Omental fat pad (tissue), 4 donors: ENCODE results near the gene RNF20. TPM values are rescaled to one million over a fixed set of nuclear protein-coding genes. Genes with fewer than 3 reads are reported as not detected.

Experiments
- ATAC-seq: fragments of 150-250 bp; one replicate; pipeline ENCODE4 v1.9.1; 2016; ENCODE audit warnings: mild to moderate bottlenecking, moderate library complexity; ENCODE audit not compliant: low FRiP score
- DNase-seq: peaks from one replicate; pipeline ENCODE4 v3.0.0-alpha.2; 2019; ENCODE audit warnings: low spot score
- small RNA-seq: library from RNA; depleted of rRNA; stranded (forward); fragments of <200 nt; gene quantifications from one replicate; pipeline ENCODE3, GENCODE V24; 2016
- total RNA-seq, 4 donors: library from RNA; depleted of rRNA; stranded (reverse); fragments of >200 nt; gene quantifications; one replicate each; pipeline ENCODE4 v1.1.0, GENCODE V29; 2016
- TF ChIP-seq, protein P1 (sequence below), 3 donors: fragments of 450-650 bp; IDR thresholded peaks; one replicate each; pipeline ENCODE4 v1.5.1; 2016 to 2017; ENCODE audit warnings: antibody characterized with exemption in 3 of 3, mild to moderate bottlenecking in 3 of 3, moderate library complexity in 2 of 3

RNF20 gene
- total RNA-seq, 4 donors from 2014 or later = 14.2 to 25.4 (median 19.8) TPM

DNA sequence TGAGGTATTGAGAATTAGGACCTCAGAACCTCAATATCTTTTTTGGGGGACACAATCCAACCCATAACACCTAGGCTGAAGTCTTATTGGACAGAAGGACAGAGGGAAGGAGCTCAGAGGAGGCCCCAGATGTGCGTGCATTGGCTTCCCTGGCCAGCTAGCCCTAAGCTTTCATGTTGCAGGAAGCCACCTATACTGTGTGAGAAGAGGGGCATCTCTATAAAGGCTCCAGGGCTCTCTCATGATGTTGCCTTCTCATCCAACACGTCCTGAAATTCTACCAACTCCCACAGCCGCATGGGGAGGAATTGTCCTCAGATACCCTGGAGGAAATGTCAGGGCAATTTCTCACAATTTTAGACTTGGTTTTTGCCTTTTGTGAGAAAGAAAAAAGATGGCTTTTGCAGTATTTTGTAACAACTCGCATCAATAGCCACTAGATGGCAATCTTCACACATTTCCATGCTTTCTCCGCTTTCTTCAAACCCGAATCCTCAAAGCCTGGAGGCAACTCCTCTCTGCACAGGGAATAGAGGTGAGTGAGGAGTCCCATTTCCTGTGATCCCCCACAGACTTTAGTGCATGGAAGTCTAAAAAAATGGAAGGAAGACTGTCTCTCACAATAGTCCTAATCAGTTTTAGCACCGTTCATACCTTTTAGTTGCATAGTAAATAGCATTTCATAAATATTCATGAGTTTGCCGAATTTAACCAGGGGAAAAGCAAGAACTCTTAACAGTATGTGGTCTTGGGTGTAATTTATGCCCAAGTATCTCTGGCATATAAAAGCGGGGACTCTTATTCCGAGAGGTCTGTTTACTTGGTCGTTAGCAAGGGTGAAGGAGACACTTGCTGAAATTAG, 68.5 kb downstream of the RNF20 start:
- TF ChIP-seq, protein P1, sequence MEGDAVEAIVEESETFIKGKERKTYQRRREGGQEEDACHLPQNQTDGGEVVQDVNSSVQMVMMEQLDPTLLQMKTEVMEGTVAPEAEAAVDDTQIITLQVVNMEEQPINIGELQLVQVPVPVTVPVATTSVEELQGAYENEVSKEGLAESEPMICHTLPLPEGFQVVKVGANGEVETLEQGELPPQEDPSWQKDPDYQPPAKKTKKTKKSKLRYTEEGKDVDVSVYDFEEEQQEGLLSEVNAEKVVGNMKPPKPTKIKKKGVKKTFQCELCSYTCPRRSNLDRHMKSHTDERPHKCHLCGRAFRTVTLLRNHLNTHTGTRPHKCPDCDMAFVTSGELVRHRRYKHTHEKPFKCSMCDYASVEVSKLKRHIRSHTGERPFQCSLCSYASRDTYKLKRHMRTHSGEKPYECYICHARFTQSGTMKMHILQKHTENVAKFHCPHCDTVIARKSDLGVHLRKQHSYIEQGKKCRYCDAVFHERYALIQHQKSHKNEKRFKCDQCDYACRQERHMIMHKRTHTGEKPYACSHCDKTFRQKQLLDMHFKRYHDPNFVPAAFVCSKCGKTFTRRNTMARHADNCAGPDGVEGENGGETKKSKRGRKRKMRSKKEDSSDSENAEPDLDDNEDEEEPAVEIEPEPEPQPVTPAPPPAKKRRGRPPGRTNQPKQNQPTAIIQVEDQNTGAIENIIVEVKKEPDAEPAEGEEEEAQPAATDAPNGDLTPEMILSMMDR (IDR thresholded peaks at IDR 0.05) = peak in 1 of 3 donors; percentile 24
- DNase-seq (no peak), ATAC-seq (no peak)

DNA sequence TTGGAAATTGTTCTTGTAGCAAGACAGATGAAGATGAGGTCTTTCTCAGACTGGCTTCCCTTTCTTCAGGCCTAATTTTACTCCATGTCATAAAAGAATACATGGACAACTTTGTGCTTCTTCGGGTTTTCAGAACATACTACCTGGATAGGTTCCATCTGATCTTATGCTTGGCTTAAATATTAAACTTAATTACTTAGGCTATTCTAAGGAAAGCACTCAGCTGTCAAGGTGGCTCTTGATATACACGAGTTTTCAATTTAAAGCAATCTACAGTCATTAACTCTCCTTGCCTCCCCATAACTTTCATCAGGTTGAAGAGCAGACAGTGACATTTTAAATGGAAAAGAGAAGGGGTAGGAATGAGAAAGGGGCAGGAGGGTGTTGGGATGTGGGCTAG, 70.6 kb downstream of the RNF20 start:
- ATAC-seq (no peak), DNase-seq (no peak)
- TF ChIP-seq, protein P1 (IDR thresholded peaks at IDR 0.05) = no peak

DNA sequence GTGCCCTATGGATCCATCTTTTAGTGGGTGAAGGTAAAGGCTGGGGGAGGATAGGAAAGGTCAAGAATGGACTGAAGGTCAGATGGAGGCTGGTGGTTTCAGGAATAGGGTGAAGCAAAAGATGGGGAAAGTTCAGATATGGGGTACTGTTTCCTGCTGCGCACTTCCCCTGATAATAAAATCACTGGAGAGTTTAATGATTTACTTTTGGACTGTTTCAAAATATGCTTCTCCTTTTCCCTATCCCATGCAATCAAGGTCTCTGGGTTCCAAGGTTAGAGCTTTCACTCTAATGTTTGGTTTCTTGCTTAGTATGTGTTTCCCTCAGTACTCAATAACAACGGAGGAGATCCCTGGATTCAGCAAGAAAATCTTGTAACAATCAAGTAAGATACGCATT, 71.9 kb downstream of the RNF20 start:
- TF ChIP-seq, protein P1 (IDR thresholded peaks at IDR 0.05) = no peak
- DNase-seq (no peak), ATAC-seq (no peak)

Small RNA genes lying within 50 kb of the gene (small RNA-seq; reads per million reads assigned to genes)
- not detected for gene AL353621.1

Other genes with a start within 250 kb of the RNF20 start
- not detected for gene BAAT, start 148.8 kb upstream of the RNF20 start, total RNA-seq
- gene MRPL50, start 135.2 kb upstream of the RNF20 start, total RNA-seq = 10 to 100 TPM in 3 of 4 donors, 1 to 10 TPM in 1; 9.9 to 13.7 (median 12.6) TPM
- gene ZNF189, start 135.0 kb upstream of the RNF20 start, total RNA-seq = 10 to 100 TPM; 17.0 to 29.2 (median 21.0) TPM
- gene ALDOB, start 98.1 kb upstream of the RNF20 start, total RNA-seq = under 1 TPM in 1 of 4 donors, not detected in 3; 0.38 TPM
- not detected for gene PPP3R2, start 61.1 kb downstream of the RNF20 start, total RNA-seq
- not detected for gene GRIN3A, start 204.8 kb downstream of the RNF20 start, total RNA-seq